Suprapubic skin (tissue), 4 donors: ENCODE measurements around the gene CAPN7.

ENCODE experiments used
- CTCF ChIP-seq, 2 donors: fragments of 200-600 bp in 1 of 2; fragments of 450-650 bp in 1 of 2; sonication (generic) in 1 of 2; IDR thresholded peaks; one replicate each; pipeline ENCODE4 v1.5.1; 2016 to 2019; ENCODE audit warnings: antibody characterized with exemption in 2 of 2, mild to moderate bottlenecking in 1 of 2, moderate library complexity in 1 of 2
- EP300 ChIP-seq: sonication (generic); formaldehyde crosslinking; IDR thresholded peaks from one replicate; pipeline ENCODE4 v1.6.1; 2017; ENCODE audit warnings: antibody characterized with exemption
- POLR2A ChIP-seq, 2 donors: fragments of 450-650 bp; IDR thresholded peaks; one replicate each; pipeline ENCODE4 v1.6.1; 2017; ENCODE audit warnings: antibody characterized with exemption in 2 of 2, mild to moderate bottlenecking in 2 of 2, moderate library complexity in 2 of 2
- POLR2AphosphoS5 ChIP-seq, 3 donors: sonication (generic); formaldehyde crosslinking; IDR thresholded peaks; one replicate each; pipeline ENCODE4 v1.6.1; 2017; ENCODE audit warnings: antibody characterized with exemption in 3 of 3

GRCh38 chr3:15228147-15228546, 22.1 kb downstream of the CAPN7 start:
- TF ChIP-seq CTCF (IDR thresholded peaks at IDR 0.05), result no peak
- no peak for TF ChIP-seq POLR2A (IDR thresholded peaks at IDR 0.05)
- no peak for TF ChIP-seq EP300
- no peak for TF ChIP-seq POLR2AphosphoS5 (IDR thresholded peaks at IDR 0.05)
